ENCODE measurements around the gene IL1RAPL1.

GRCh38 chrX:29662101-29662500, 1074.9 kb downstream of the IL1RAPL1 start:
- TF ChIP-seq, protein P1, sequence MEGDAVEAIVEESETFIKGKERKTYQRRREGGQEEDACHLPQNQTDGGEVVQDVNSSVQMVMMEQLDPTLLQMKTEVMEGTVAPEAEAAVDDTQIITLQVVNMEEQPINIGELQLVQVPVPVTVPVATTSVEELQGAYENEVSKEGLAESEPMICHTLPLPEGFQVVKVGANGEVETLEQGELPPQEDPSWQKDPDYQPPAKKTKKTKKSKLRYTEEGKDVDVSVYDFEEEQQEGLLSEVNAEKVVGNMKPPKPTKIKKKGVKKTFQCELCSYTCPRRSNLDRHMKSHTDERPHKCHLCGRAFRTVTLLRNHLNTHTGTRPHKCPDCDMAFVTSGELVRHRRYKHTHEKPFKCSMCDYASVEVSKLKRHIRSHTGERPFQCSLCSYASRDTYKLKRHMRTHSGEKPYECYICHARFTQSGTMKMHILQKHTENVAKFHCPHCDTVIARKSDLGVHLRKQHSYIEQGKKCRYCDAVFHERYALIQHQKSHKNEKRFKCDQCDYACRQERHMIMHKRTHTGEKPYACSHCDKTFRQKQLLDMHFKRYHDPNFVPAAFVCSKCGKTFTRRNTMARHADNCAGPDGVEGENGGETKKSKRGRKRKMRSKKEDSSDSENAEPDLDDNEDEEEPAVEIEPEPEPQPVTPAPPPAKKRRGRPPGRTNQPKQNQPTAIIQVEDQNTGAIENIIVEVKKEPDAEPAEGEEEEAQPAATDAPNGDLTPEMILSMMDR (conservative IDR thresholded peaks at IDR 0.05): no peak
- no peak for TF ChIP-seq ZFX (IDR thresholded peaks at IDR 0.05)

All from C4-2B (cell line).